Epithelial cell of esophagus (primary cell): Measurements from ENCODE around the gene LRRC74A.

Source experiments
- DNase-seq: peaks from one replicate; pipeline ENCODE4 v3.0.0; 2010; ENCODE audit warnings: low read depth
- H3K4me3 ChIP-seq: 2 replicates; pipeline ENCODE4 v1.5.1; 2011; ENCODE audit warnings: mild to moderate bottlenecking, low read length, control low read depth
- CTCF ChIP-seq: IDR thresholded peaks from 2 replicates; pipeline ENCODE4 v1.5.1; 2011; ENCODE audit warnings: low read depth, mild to moderate bottlenecking, low read length, control low read depth, inconsistent platforms; ENCODE audit not compliant: insufficient read depth; ENCODE audit errors: missing control alignments

Gene LRRC74A

GRCh38 chr14:76830556-76830955, 4.3 kb downstream of the LRRC74A start:
- no peak for TF ChIP-seq CTCF
- no peak for DNase-seq
- H3K4me3 ChIP-seq: no peak overlapping the region

- no peak for TF ChIP-seq CTCF
- no peak overlapping the region for H3K4me3 ChIP-seq
- no peak for DNase-seq
Measured at GRCh38 chr14:76832503-76832988, 6.3 kb downstream of the LRRC74A start.

GRCh38 chr14:76833011-76833410, 6.8 kb downstream of the LRRC74A start:
- TF ChIP-seq CTCF: no peak
- no peak overlapping the region for H3K4me3 ChIP-seq
- no peak for DNase-seq

- H3K4me3 ChIP-seq: no peak overlapping the region
- TF ChIP-seq CTCF: no peak
- DNase-seq: no peak
Measured at GRCh38 chr14:76834241-76834661, 8.0 kb downstream of the LRRC74A start.

GRCh38 chr14:76836029-76836630, 9.9 kb downstream of the LRRC74A start:
- H3K4me3 ChIP-seq: no peak overlapping the region
- no peak for TF ChIP-seq CTCF
- DNase-seq: no peak

- H3K4me3 ChIP-seq: no peak overlapping the region
- DNase-seq: no peak
- no peak for TF ChIP-seq CTCF
Measured at GRCh38 chr14:76837524-76837923, 11.3 kb downstream of the LRRC74A start.

- DNase-seq: no peak
- H3K4me3 ChIP-seq: no peak overlapping the region
- TF ChIP-seq CTCF: no peak
Measured at GRCh38 chr14:76842414-76842813, 16.2 kb downstream of the LRRC74A start.
